ENCODE measurements around the gene STAB2.

Gene STAB2

GRCh38 chr12:103697971-103698751 lies 111.1 kb downstream of the STAB2 start:
- DNase-seq, result no peak

- no peak for DNase-seq
These were observed 111.9 kb downstream of the STAB2 start for GRCh38 chr12:103698752-103699560.

GRCh38 chr12:103705098-103705497 lies 118.0 kb downstream of the STAB2 start:
- DNase-seq, result no peak

- DNase-seq, result no peak
These were observed 118.9 kb downstream of the STAB2 start for GRCh38 chr12:103705927-103706326.

- no peak for DNase-seq
These were observed 120.4 kb downstream of the STAB2 start for GRCh38 chr12:103707446-103707845.

- no peak for DNase-seq
These were observed 123.5 kb downstream of the STAB2 start for GRCh38 chr12:103710544-103710943.

GRCh38 chr12:103712216-103712615 lies 125.1 kb downstream of the STAB2 start:
- no peak for DNase-seq

- no peak for DNase-seq
These were observed 128.4 kb downstream of the STAB2 start for GRCh38 chr12:103715494-103715893.

- no peak for DNase-seq
These were observed 129.6 kb downstream of the STAB2 start for GRCh38 chr12:103716517-103717196.

GRCh38 chr12:103725398-103725797 lies 138.3 kb downstream of the STAB2 start:
- no peak for DNase-seq

GRCh38 chr12:103727638-103728037 lies 140.6 kb downstream of the STAB2 start:
- DNase-seq, result no peak

- DNase-seq, result no peak
These were observed 141.2 kb downstream of the STAB2 start for GRCh38 chr12:103728323-103728722.

GRCh38 chr12:103729499-103729898 lies 142.4 kb downstream of the STAB2 start:
- DNase-seq, result no peak

GRCh38 chr12:103731539-103731938 lies 144.5 kb downstream of the STAB2 start:
- DNase-seq, result no peak

- no peak for DNase-seq
These were observed 147.8 kb downstream of the STAB2 start for GRCh38 chr12:103734863-103735262.

GRCh38 chr12:103735291-103735690 lies 148.2 kb downstream of the STAB2 start:
- no peak for DNase-seq

GRCh38 chr12:103736572-103736971 lies 149.5 kb downstream of the STAB2 start:
- DNase-seq, result no peak

- no peak for DNase-seq
These were observed 150.8 kb downstream of the STAB2 start for GRCh38 chr12:103737881-103738280.

GRCh38 chr12:103742349-103742932 lies 155.4 kb downstream of the STAB2 start:
- DNase-seq, result no peak

- no peak for DNase-seq
These were observed 156.7 kb downstream of the STAB2 start for GRCh38 chr12:103743788-103744187.

GRCh38 chr12:103745962-103746361 lies 158.9 kb downstream of the STAB2 start:
- no peak for DNase-seq

GRCh38 chr12:103748002-103748401 lies 160.9 kb downstream of the STAB2 start:
- DNase-seq, result no peak

- DNase-seq, result no peak
These were observed 161.8 kb downstream of the STAB2 start for GRCh38 chr12:103748875-103749274.

All from activated CD4-positive, alpha-beta T cell treated with anti-CD3 and anti-CD28 coated beads, Interleukin-2, amount 50 U/mL, for 1 hour (primary cell).